Measurements from ENCODE around the gene PPM1N. TPM values are rescaled to one million over a fixed set of nuclear protein-coding genes. Genes with fewer than 3 reads are reported as not detected.
"Not testable (repeated sequence)": the region's sequence is repeated elsewhere in the genome, so short reads cannot be mapped to it uniquely, and the experiment has no call there.

The PPM1N gene
- total RNA-seq, 4 donors from 2014 or later, result 1.6 to 3.8 (median 3.0) TPM

DNA sequence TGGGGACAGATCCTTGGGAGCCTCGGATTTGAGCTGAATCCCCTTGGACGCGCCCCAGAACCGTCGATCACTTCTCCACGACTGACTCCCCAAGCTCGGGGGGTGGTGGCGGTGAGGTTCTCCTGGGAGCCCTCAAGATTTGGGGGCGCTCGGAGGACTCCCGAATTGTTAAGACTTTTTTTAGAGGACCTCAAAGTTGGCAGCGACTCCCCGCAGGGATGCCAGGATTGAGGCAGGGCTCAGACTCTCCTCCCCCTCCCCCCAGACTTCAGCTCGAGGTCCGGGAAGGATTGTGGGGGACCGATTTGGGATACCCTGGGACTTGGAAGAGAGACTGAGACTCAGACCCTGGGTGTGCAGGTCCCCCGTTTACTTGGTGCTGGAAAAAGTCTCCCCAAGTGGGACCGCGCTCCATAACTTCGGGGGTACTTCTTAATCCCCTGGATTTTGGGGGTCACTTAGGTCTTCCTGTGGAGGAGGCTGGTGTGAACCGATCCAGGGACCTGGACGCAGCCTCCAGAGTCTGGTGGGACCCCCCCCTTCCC, 9.7 kb downstream of the PPM1N start:
- no peak for DNase-seq (ENCODE audit: extremely low spot score)

DNA sequence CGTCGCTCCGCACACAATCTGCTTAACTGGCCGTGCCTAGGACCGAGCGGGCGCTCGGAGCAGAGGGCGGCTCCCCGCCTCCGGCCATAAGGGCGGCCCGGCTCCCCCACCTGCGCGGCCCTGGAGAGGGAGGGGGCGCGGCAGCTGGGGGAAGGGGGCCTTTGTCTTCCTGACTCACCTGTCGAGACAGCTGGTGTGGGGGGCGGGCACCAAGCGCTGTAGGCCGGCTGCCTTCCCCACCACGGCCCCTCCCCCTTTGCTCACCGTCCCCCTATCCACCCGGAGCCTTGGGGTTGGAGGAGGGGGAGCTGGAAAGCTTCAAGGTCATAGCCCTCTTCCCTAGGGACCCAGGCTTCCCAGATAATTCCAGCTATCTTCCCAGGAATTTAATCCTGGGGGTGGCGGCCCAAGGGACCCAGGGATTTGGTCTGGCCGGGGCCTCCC, 10.2 kb downstream of the PPM1N start:
- DNase-seq (ENCODE audit: extremely low spot score), result no peak
- Histone ChIP-seq H3K27ac (replicated peaks in 1 of 4) (peak overlapping the region; percentile 94 to 97 (median 96)), H3K4me1 (peaks cover 25 to 59% (median 54%) of the 10 kb centered on the region in 4 donors), H3K27me3 (peaks cover 0 to 5% (median 0%) of the 10 kb centered on the region in 4 donors), H3K9me3 (no peaks in the 10 kb centered on the region), H3K36me3 (no peaks in the 10 kb centered on the region), H3K4me3 (peak overlapping the region; percentile 84 to 100 (median 96))
- 0% methylated on average over 17 of the region's 26 CpGs for WGBS
- intact Hi-C loops (cut with DNase I), result no loop called here
- TF ChIP-seq POLR2AphosphoS5 (IDR thresholded peaks at IDR 0.05) (peak in 1 of 2 donors; percentile 37), POLR2A (IDR thresholded peaks at IDR 0.05; ENCODE audit: low read depth) (no peak), EP300 (IDR thresholded peaks at IDR 0.05) (no peak)

More for the DNA sequence above, 9.7 kb downstream of the PPM1N start:
- H3K4me3 ChIP-seq, result peak overlapping the region; percentile 84 to 100 (median 96)
- H3K27ac ChIP-seq (replicated peaks in 1 of 4), result peak overlapping the region; percentile 94 to 97 (median 96)
- H3K36me3 ChIP-seq, result no peaks in the 10 kb centered on the region
- intact Hi-C loops (cut with DNase I), result no loop called here
- TF ChIP-seq, protein P1, sequence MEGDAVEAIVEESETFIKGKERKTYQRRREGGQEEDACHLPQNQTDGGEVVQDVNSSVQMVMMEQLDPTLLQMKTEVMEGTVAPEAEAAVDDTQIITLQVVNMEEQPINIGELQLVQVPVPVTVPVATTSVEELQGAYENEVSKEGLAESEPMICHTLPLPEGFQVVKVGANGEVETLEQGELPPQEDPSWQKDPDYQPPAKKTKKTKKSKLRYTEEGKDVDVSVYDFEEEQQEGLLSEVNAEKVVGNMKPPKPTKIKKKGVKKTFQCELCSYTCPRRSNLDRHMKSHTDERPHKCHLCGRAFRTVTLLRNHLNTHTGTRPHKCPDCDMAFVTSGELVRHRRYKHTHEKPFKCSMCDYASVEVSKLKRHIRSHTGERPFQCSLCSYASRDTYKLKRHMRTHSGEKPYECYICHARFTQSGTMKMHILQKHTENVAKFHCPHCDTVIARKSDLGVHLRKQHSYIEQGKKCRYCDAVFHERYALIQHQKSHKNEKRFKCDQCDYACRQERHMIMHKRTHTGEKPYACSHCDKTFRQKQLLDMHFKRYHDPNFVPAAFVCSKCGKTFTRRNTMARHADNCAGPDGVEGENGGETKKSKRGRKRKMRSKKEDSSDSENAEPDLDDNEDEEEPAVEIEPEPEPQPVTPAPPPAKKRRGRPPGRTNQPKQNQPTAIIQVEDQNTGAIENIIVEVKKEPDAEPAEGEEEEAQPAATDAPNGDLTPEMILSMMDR (IDR thresholded peaks at IDR 0.05), result no peak
- no peak for TF ChIP-seq POLR2A (IDR thresholded peaks at IDR 0.05; ENCODE audit: low read depth)
- no peaks in the 10 kb centered on the region for H3K9me3 ChIP-seq
- peaks cover 24 to 54% (median 49%) of the 10 kb centered on the region in 4 donors for H3K4me1 ChIP-seq
- peaks cover 0 to 5% (median 0%) of the 10 kb centered on the region in 4 donors for H3K27me3 ChIP-seq
- 0% methylated on average over 11 of the region's 22 CpGs for WGBS

DNA sequence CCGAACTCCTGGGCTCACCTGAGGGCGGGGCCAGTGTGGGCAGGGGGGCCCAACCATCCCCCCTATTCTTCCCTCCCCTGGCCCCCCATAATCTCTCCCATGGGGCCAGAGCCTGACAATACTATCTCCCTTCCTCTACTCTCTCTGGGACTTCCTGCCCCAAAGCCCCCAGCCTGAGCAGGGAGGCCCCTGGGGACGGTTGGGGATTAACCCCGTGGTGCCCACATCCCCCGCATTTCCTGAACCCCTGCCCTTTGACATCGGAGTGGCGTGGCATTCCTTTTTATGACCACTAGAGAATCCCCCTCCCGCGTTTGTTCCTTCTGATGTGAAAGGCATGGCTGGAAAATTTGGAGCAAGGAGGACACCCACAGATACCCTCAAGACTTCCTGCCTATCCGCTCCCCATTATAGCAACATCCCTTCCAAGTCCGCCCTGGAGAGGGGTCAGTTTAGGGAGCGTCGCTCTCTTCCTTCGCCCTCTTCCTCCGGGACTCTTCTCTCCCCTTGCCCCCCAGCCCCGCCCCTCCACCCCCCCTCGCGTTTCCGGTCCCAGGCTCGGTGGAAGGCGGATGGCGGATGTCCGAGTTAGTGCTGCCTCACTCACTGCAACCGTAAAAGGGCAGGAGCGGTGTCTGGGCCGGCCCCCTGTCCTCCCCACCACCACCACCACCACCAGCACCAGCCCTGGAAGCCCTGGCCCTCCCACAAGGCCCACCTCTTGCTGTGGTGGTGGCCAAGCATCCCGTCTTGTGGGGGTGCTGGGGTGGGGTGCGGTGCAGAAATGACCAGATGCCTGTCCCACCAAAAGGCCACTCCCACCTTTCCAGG, 10.8 kb downstream of the PPM1N start:
- peak; percentile 96 for DNase-seq (ENCODE audit: extremely low spot score)
- TF ChIP-seq POLR2A (IDR thresholded peaks at IDR 0.05; ENCODE audit: low read depth), result peak; percentile 70
- peak; percentile 62 to 97 for TF ChIP-seq POLR2AphosphoS5 (IDR thresholded peaks at IDR 0.05)
- TF ChIP-seq, protein P1 (IDR thresholded peaks at IDR 0.05), result peak in 1 of 3 experiments; percentile 17
- TF ChIP-seq EP300 (IDR thresholded peaks at IDR 0.05), result no peak
- intact Hi-C loops (cut with DNase I), result no loop called here
- Histone ChIP-seq H3K27me3 (peaks cover 0 to 5% (median 0%) of the 10 kb centered on the region in 4 donors), H3K27ac (replicated peaks in 1 of 4) (peak overlapping the region; percentile 94 to 97 (median 96)), H3K36me3 (no peaks in the 10 kb centered on the region), H3K4me1 (peaks cover 31 to 65% (median 60%) of the 10 kb centered on the region in 4 donors), H3K4me3 (peak overlapping the region; percentile 84 to 100 (median 96)), H3K9me3 (no peaks in the 10 kb centered on the region)
- WGBS, result 2% methylated on average over 13 of the region's 28 CpGs

DNA sequence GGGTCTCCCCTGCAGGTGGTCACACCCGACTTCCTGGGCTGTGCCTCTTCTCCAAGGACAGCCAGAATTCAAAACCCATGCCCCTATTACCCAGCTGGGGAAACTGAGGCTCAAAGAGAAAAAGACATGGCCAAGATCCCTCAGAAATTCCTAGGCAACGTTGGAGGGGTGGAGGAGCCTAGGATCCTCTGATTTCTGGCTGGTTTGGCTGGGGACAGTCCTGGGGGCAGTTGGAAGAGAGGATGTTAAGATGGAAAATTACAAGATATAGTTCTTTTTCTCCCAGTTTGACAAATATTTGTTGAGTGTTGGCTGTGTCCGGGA, 11.4 kb downstream of the PPM1N start:
- Histone ChIP-seq H3K4me3 (peak overlapping the region; percentile 84 to 100 (median 96)), H3K4me1 (peaks cover 37 to 71% (median 66%) of the 10 kb centered on the region in 4 donors), H3K9me3 (no peaks in the 10 kb centered on the region), H3K36me3 (no peaks in the 10 kb centered on the region), H3K27ac (replicated peaks in 1 of 4) (peak overlapping the region; percentile 94 to 97 (median 96)), H3K27me3 (peaks cover 0 to 5% (median 0%) of the 10 kb centered on the region in 4 donors)
- WGBS, result 6% methylated on average over 2 of the region's 3 CpGs
- no peak for DNase-seq (ENCODE audit: extremely low spot score)
- intact Hi-C loops (cut with DNase I), result no loop called here
- TF ChIP-seq POLR2A (IDR thresholded peaks at IDR 0.05; ENCODE audit: low read depth) (no peak), EP300 (IDR thresholded peaks at IDR 0.05) (no peak), POLR2AphosphoS5 (IDR thresholded peaks at IDR 0.05) (no peak)
- TF ChIP-seq, protein P1 (IDR thresholded peaks at IDR 0.05), result no peak

DNA sequence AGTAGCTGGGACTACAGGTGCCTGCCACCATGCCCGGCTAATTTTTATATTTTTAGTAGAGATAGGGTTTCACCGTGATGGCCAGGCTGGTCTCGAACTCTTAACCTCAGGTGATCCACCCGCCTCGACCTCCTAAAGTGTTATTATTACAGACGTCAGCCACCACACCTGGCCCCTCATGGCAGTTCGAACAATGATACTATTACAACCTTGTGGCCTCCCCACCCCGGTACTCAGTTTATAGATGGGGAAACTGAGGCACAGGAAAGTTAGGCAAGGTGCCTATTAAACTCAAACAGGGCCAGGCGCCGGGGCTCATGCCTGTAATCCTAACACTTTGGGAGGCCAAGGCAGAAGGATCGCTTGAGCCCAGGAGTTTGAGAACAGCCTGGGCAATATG, 12.1 kb downstream of the PPM1N start:
- H3K27me3 ChIP-seq; H3K9me3 ChIP-seq; H3K36me3 ChIP-seq; intact Hi-C loops (cut with DNase I); DNase-seq (ENCODE audit: extremely low spot score): not testable (repeated sequence)
- H3K4me3 ChIP-seq, result peak overlapping the region; percentile 84 to 100 (median 96)
- H3K4me1 ChIP-seq, result peaks cover 44 to 78% (median 73%) of the 10 kb centered on the region in 4 donors
- peak overlapping the region; percentile 94 to 97 (median 96) for H3K27ac ChIP-seq (replicated peaks in 1 of 4)
- WGBS, result 78% methylated on average over 11 of the region's 11 CpGs

Measured in esophagus muscularis mucosa (tissue), 4 donors.